Lower lobe of right lung (tissue), 2 donors: Measurements from ENCODE around the gene SHMT2. TPM values are rescaled to one million over a fixed set of nuclear protein-coding genes. Genes with fewer than 3 reads are reported as not detected.

Experiments used
- ATAC-seq, 2 donors: fragments of 200-7000 bp; cut with Tn5 transposase; one replicate each; pipeline ENCODE4 v1.9.1; 2020 to 2022; ENCODE audit warnings: mild to moderate bottlenecking in 2 of 2, moderate library complexity in 2 of 2
- DNase-seq: peaks from one replicate; pipeline ENCODE4 v3.0.0-alpha.2; 2020
- H3K27ac ChIP-seq: fragments of 200-600 bp; one replicate; pipeline ENCODE4 v1.8.0; 2022
- H3K27me3 ChIP-seq: fragments of 200-600 bp; one replicate; pipeline ENCODE4 v1.8.0; 2022; ENCODE audit warnings: low read depth
- H3K36me3 ChIP-seq: fragments of 200-600 bp; one replicate; pipeline ENCODE4 v1.8.0; 2022; ENCODE audit warnings: mild to moderate bottlenecking
- H3K4me1 ChIP-seq: fragments of 200-600 bp; one replicate; pipeline ENCODE4 v1.8.0; 2022
- H3K4me3 ChIP-seq: fragments of 200-600 bp; one replicate; pipeline ENCODE4 v1.8.0; 2022; ENCODE audit warnings: mild to moderate bottlenecking
- H3K9me3 ChIP-seq: fragments of 200-600 bp; one replicate; pipeline ENCODE4 v1.8.0; 2022
- intact Hi-C: fragments of 100-400 bp; cut with DNase I; formaldehyde crosslinking; loops from one replicate; pipeline ENCODE4 v1.11.0; 2022
- total RNA-seq: library from RNA; stranded (reverse); fragmentation: NEBNext Ultra II Directional; extraction: Animal tissue kit (Norgen Biotek cat#: 25700); gene quantifications from one replicate; pipeline ENCODE4 v1.2.1, GENCODE V29; 2021
- TF ChIP-seq, protein P1 (sequence below): fragments of 200-600 bp; IDR thresholded peaks from one replicate; pipeline ENCODE4 v1.8.0; 2022; ENCODE audit warnings: antibody characterized with exemption, mild to moderate bottlenecking
- donor health status: DM: no; HTN: yes; CAD: no; lungs with severe emphysema.

SHMT2 gene
- total RNA-seq, 1 donor from 2014 or later = 66.6 TPM

DNA sequence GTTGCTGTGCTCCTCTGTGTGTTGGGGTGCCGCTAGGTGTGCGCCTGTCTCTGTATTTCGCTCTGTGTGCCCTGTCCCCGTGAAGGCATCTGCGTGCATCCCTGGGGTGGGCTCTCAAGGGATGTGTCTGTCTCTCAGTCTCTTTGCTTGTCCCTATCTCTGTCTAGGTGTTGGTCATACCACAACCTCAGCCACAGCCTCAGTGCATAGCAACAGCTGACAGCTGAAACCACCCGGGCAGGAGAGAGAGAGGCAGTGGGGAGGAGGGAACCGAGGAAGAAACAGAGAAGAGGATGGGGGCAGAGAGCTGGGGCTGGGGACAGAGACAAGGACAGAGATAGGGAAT lies 13.9 kb upstream of the SHMT2 start:
- H3K4me3 ChIP-seq = no peak overlapping the region

DNA sequence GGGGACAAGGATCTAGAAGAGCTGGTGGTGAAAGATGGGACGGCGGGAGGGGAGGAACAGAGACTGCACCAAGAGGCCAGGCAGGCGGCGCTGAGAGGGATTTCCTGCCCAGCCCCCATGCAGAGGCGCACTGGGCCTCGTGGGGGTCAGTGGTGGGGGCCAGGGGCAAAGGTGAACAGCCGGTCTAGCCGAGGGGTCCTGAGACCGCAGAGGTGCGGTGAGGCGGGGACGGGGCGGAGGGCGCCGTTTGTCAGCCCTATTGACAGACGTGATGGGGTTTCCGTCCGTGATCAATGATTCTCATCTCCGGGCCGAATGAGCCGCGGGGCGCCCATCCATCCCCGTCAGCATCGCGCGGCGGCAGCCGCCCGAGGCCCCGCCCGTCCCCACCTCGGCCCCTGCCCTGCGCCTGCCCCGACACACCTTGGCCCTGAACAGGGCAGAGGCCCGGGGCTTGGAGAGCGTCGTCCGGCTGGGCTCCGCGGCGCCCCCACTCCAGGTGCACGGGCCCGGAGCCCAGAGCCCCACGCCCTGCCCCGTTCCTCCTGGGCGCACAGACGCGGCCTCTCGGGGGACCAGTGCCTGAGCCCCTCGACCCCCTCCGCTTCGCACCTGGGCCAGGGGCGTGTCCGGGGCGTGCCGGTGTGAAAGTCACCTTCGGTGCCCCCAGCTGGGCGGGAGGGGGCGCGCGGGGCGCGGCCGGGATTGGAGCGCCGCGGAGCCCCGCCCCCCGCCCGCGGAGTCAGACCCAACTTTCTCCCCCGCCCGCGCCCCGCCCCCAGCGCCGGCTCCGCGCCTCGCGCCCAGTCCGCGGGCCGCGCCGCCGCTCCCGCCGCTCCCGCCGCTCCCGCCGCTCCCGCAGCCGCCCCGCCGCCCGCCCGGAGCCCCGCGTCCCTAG lies 13.2 kb upstream of the SHMT2 start, which contains the start of gene NXPH4:
Gene NXPH4, plus strand, starts transcription at position 781 of the 898 bp plus-strand sequence. CDS start 176 bp downstream, outside the sequence.
- ATAC-seq (peak; percentile 5 to 6), DNase-seq (no peak)
- Histone ChIP-seq H3K4me1 (peaks cover 39% of the 10 kb centered on the region), H3K9me3 (no peaks in the 10 kb centered on the region), H3K4me3 (peak within 1 kb of the TSS; percentile 52), H3K36me3 (peaks cover 15% of the 10 kb centered on the region), H3K27ac (no peak within 1 kb of the TSS), H3K27me3 (peaks cover 69% of the 10 kb centered on the region)
- intact Hi-C loops = no loop called here
- TF ChIP-seq, protein P1, sequence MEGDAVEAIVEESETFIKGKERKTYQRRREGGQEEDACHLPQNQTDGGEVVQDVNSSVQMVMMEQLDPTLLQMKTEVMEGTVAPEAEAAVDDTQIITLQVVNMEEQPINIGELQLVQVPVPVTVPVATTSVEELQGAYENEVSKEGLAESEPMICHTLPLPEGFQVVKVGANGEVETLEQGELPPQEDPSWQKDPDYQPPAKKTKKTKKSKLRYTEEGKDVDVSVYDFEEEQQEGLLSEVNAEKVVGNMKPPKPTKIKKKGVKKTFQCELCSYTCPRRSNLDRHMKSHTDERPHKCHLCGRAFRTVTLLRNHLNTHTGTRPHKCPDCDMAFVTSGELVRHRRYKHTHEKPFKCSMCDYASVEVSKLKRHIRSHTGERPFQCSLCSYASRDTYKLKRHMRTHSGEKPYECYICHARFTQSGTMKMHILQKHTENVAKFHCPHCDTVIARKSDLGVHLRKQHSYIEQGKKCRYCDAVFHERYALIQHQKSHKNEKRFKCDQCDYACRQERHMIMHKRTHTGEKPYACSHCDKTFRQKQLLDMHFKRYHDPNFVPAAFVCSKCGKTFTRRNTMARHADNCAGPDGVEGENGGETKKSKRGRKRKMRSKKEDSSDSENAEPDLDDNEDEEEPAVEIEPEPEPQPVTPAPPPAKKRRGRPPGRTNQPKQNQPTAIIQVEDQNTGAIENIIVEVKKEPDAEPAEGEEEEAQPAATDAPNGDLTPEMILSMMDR = no peak

More for the DNA sequence above, 13.9 kb upstream of the SHMT2 start:
- intact Hi-C loops = no loop called here
- Histone ChIP-seq H3K36me3 (peaks cover 21% of the 10 kb centered on the region), H3K9me3 (no peaks in the 10 kb centered on the region), H3K4me1 (peaks cover 39% of the 10 kb centered on the region), H3K27ac (no peak overlapping the region), H3K27me3 (peaks cover 64% of the 10 kb centered on the region)
- TF ChIP-seq, protein P1 = no peak
- DNase-seq (no peak), ATAC-seq (peak in 1 of 2 donors; percentile 1)

DNA sequence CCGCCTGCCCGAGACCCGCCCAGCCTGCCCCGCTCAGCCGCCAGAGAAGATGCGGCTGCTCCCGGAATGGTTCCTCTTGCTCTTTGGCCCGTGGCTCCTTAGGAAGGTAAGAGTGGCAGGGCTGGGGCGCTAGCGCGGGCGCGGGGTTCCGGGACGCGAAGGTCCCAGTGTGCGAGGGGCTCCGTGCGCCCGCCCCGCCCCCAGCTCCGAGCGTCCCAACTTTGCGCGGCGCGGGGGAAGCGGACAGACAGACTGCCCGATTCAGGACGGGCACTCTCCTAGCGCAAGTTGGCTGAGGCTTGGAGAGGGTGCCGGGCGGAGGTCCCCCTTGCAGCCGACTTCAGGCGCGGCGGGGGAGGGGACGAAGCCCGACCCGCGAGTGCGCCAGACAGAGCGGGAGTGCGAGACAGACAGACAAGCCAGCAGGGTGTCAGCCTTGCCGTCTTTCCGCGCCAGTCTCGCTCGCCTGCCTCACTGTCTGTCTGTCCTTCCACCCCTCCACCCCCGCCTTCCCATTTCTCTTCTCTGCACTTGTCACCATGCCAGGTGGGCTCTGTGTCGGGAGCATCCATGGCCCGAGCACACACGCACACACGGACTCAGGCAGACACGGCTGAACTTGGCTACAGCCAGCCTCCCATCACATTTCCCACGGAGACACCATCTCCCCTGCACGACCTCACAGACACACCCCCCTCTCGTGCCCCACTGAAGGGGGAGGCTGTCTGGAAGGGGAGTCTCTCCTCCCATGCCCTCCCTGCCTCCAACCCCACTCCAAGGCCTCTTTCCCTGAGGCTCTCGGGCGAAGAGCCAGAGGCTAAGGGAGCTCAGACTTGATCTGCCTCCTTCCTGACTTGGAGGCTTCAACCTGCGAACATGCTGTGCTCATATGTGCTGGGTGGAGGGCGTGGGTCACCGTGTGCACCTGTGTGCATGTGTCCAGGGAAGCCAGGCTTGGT lies 12.3 kb upstream of the SHMT2 start:
- H3K4me3 ChIP-seq = peak overlapping the region; percentile 52
- intact Hi-C loops = no loop called here
- peaks cover 79% of the 10 kb centered on the region for H3K27me3 ChIP-seq
- ATAC-seq (no peak), DNase-seq (no peak)
- H3K27ac ChIP-seq = no peak overlapping the region
- peaks cover 39% of the 10 kb centered on the region for H3K4me1 ChIP-seq
- H3K9me3 ChIP-seq = no peaks in the 10 kb centered on the region
- TF ChIP-seq, protein P1 = no peak
- H3K36me3 ChIP-seq = peaks cover 6% of the 10 kb centered on the region

DNA sequence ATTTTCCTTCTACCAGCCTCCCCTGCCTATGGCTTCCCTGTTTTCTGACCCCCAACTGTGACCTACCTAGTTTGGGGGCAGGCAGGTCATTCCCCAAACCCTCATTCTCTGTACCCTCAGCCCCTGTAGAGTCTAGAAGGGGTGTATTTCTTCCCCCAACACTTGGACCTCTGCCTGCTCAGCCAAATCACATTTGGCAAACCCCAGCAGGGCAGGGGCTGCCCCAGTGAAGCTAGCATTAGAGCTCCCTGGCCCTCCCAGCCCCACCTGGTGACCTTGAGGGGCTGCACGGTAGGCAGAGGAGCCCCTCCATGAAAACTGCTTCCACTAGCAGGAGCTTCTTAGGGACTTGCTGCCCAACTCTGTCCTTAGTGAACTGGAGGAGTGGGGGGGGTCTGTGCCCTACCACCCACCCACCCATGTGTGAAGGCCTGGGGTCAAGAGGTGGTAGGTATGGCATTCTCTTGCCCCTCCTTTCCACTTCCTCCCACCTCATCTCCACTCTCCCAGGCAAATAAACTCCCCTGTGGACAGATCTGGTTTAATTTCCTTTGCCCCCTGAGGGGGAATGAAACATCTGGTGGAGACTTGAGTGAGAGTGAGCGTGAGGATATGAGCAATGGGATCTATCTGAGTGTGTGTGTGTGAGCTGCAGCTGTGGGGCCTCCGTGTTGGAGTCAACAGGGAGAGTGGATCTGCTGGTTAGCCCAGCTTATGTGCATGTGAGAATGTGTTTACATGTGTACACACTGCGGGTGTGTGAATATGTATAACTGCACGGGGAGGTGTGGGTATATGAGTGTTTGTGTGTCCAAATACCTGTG lies 11.3 kb upstream of the SHMT2 start:
- no peaks in the 10 kb centered on the region for H3K9me3 ChIP-seq
- peaks cover 33% of the 10 kb centered on the region for H3K4me1 ChIP-seq
- H3K27ac ChIP-seq = no peak overlapping the region
- DNase-seq (no peak), ATAC-seq (no peak)
- no peaks in the 10 kb centered on the region for H3K36me3 ChIP-seq
- intact Hi-C loops = no loop called here
- H3K27me3 ChIP-seq = peaks cover 89% of the 10 kb centered on the region
- H3K4me3 ChIP-seq = no peak overlapping the region
- TF ChIP-seq, protein P1 = no peak
